Measurements from ENCODE around the gene MED8.

GRCh38 chr1:43434256-43434655 lies 44.7 kb upstream of the MED8 start:
- no peak for TF ChIP-seq CTCF (conservative IDR thresholded peaks at IDR 0.05)
- TF ChIP-seq EZH2 (IDR thresholded peaks at IDR 0.05; ENCODE audit: low read depth): no peak
